GM12872 (cell line): ENCODE data around the gene LRP1-AS.

ENCODE experiments used
- TF ChIP-seq, protein P1 (sequence below): IDR thresholded peaks from 3 replicates; pipeline ENCODE4 v1.5.1; 2011; ENCODE audit warnings: low read depth, mild to moderate bottlenecking, low read length, moderate library complexity; ENCODE audit not compliant: insufficient read depth

LRP1-AS gene

DNA sequence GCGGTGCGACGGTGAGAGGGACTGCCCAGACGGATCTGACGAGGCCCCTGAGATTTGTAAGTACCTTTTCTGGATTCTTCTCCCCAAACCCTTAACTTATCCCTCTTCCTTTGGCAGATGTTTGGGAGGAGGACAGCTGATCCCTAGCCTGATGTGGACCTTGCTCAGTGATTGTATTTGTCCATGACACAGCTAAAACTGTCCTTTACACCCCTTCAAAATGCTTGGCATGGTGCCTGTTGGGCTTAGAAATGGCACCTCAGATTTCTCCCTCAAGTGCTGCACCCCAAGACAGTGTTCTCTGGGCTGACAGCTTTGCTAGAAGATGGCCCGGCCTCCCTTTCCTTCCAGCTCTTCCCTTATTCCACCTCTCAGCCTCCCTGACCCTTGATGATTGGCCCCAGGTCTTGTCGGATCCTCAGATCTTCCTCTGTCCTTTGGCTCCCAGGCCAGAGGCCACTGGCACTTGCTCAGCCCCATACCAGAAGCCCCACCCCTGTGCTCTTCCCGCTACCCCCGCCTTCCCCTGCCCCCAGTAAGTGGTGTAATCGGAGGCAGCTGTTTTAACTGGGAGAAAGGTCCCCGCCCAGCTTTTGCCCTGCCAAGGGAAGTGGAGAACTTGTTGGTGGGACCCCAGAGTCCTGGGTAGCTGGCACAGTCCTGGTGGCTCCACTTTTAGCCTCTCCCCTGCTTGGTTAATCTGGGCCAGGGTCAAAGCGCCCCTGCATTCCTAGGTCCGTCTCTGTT, 8.7 kb downstream of the LRP1-AS start:
- TF ChIP-seq, protein P1, sequence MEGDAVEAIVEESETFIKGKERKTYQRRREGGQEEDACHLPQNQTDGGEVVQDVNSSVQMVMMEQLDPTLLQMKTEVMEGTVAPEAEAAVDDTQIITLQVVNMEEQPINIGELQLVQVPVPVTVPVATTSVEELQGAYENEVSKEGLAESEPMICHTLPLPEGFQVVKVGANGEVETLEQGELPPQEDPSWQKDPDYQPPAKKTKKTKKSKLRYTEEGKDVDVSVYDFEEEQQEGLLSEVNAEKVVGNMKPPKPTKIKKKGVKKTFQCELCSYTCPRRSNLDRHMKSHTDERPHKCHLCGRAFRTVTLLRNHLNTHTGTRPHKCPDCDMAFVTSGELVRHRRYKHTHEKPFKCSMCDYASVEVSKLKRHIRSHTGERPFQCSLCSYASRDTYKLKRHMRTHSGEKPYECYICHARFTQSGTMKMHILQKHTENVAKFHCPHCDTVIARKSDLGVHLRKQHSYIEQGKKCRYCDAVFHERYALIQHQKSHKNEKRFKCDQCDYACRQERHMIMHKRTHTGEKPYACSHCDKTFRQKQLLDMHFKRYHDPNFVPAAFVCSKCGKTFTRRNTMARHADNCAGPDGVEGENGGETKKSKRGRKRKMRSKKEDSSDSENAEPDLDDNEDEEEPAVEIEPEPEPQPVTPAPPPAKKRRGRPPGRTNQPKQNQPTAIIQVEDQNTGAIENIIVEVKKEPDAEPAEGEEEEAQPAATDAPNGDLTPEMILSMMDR: no peak

DNA sequence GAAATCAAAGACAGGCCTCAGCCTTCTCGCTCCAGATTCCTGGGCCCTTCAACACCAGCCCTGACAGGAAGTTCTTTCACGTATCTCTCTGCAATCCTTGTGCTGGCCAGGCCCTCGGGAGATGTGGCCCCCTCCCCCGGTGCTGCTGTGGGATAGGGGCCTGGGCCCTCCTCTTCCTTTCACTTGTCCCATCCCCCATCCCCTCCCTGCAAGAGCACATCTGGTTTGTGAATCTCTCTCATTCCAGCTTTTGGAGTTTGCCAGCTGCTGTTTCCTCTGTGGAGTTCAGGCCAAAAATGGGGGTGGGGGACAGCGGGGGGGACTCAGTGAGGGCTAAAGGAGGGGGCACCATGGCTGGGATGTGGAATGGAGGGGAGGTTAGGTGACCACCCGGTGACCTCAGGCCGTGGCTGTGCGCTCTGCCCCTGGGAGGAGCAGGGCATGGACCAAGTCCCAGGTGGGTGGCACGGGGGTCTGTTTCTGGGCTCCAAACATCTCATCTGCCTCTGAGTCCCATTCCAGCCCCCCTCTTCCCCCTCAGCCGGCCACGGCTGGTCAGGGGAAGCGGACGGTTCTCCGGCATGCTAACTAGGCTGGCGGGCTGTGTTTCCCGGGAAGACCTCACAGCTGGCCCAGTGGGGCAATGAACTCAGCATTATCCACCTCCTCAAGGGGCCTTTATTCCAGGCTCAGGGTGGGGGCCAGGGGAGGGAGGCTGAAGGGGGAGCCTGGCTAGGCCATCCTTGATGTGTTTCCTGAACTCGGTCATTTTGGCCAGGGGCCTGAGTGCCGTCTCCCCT, 11.7 kb downstream of the LRP1-AS start:
- TF ChIP-seq, protein P1: no peak

DNA sequence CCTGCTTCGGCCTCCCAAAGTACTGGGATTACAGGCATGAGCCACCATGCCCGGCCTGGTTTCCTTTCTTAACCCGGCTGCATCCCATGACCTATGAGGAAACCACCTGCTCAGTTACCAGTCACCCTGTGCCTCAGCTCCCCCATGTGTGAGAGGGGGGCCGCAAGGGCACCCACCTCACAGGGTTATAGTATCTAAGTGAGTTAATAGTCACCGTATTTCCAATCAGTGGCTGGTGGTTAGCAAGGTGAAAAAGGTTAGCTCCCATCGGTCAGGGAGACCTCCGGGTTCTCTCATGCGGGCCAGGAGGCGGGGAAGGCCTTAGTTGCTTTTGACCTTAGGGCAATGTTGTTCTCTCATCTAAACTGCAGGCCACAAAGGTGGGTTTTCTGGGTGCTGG, 12.5 kb downstream of the LRP1-AS start:
- TF ChIP-seq, protein P1: no peak

DNA sequence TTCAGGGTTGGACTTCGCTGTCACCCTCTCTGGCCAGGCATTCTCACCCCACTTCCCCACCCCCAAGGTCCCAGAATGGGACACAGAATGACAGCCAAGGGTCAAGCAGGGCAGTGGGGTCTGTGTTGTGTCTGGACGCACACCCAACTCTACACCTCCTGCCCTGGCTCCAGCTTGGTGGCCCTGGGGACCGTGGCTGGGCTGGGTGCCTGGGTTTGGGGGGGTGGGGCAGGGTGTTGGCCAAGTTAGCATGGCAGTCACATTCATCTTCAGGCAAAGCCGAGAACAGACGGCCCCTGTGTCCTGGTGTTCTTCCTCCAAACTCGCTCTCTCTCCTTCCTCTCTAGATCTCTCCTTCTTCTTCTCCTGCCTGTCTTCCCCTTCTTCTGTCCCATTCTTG, 13.5 kb downstream of the LRP1-AS start:
- TF ChIP-seq, protein P1: no peak

DNA sequence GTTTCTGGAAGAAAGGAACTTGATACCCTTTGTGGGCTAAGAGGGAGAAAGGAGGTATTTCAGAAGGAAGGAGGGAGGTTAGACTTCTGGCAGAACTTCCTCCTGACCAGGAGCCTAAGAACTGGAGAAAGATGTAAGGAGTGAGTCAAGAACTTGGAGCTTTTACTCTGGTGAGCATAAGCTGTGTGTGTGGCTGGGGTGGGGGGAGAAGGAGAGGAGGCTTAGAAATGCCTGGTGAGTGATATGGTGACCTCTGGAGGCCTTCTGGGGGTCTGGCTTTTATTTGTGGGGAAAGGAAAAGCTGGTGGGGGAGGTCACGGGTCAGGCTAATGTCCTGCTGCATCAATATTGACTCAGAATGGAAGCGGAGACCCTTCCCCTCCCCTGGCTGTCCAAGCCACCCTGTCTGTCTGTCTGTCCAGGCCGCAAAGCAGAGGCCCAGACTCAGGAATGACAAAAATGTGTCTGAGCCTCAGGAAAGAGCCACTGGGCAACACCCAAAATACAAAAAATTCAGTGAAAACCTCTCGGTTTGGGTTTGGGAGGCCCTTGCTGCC, 14.3 kb downstream of the LRP1-AS start:
- TF ChIP-seq, protein P1: no peak

DNA sequence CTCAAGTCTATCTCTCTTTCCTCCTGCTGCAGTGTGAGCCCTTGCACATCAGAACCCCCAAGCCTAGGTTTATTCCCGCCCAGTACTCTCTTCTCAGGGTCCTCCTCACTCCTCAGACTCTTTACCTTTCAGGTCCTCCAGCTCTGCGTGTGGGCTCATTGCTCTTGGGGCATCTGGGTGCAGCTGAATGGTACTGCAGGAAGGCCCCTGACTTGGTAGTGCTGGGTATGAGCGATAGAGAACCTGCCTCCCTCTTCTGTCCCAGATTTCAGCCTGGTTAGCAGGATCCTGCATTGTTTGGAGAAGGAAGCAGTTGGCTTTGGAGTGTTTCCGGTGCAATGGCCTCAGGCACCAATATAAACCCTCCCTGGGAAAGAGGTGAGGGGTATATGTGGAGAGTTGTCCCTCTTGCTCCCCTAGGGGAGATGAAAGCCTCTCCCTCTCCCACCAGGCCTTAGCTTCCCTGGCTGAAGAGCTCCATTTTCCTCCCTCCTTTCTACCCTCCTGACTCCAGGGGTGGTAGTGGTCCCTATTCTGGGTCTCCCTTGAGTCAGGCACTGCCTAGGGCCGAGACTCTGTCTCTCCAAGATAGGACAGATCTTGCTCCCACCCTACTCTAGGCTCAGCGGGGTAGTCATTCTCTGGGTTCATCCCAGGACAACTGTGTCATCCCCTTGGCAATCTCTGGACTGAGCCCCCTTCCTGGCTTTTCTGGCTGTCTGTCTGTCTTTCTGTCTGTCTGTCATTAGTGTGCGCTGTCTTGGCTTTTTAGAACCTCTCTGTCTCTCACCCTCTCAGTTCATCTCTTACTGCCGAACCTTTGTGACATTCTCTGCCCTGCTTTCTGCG, 15.3 kb downstream of the LRP1-AS start:
- TF ChIP-seq, protein P1: no peak
